Panc1 (cell line): ENCODE data around the gene RANBP17. TPM values are rescaled to one million over a fixed set of nuclear protein-coding genes. Genes with fewer than 3 reads are reported as not detected.

ENCODE experiments used
- ATAC-seq: fragments of 200-7000 bp; cut with Tn5 transposase; 2 replicates; pipeline ENCODE4 v1.9.1; 2020; ENCODE audit warnings: mild to moderate bottlenecking, moderate library complexity
- BruUV-seq: library from RNA; stranded (reverse); fragments of 400-500 nt; replicated peaks from 2 replicates; lab custom pipeline; 2021; lab: Mats Ljungman, UMichigan
- CTCF ChIA-PET: fragments of 300-600 bp; sonication (Branson Sonifier 250); formaldehyde crosslinking; loops from one replicate; lab custom pipeline; 2022; ENCODE audit warnings: antibody characterized with exemption; lab: Charles Lee
- POLR2A ChIA-PET: fragments of 300-600 bp; sonication (Branson Sonifier 250); formaldehyde crosslinking; loops from one replicate; lab custom pipeline; 2022; ENCODE audit warnings: antibody characterized with exemption; lab: Charles Lee
- DNase-seq: peaks from one replicate; pipeline ENCODE4 v3.0.0-alpha.2; 2010; ENCODE audit warnings: low read depth, low spot score
- H3K27ac ChIP-seq: 2 replicates; pipeline ENCODE4 v1.5.1; 2011; ENCODE audit warnings: mild to moderate bottlenecking, low read length, inconsistent platforms
- H3K27me3 ChIP-seq: fragments of 200-500 bp; sonication (Bioruptor generic); 2 replicates; pipeline ENCODE4 v1.6.0; 2014; ENCODE audit warnings: low read length, inconsistent platforms; ENCODE audit not compliant: control insufficient read depth, insufficient read depth
- H3K36me3 ChIP-seq: fragments of 200-500 bp; sonication (Bioruptor generic); 2 replicates; pipeline ENCODE4 v1.5.1; 2014; ENCODE audit warnings: inconsistent platforms, mild to moderate bottlenecking, low read length, moderate library complexity; ENCODE audit not compliant: control insufficient read depth, insufficient read depth
- H3K4me1 ChIP-seq: 2 replicates; pipeline ENCODE4 v1.5.1; 2011; ENCODE audit warnings: inconsistent platforms, mild to moderate bottlenecking, low read length, moderate library complexity; ENCODE audit not compliant: control insufficient read depth, insufficient read depth
- H3K4me3 ChIP-seq, 2 experiments: 2 replicates each; pipeline ENCODE4 v1.5.1; 2011 to 2012; ENCODE audit warnings: low read depth in 2 of 2, low read length in 2 of 2, mild to moderate bottlenecking in 2 of 2, inconsistent platforms in 1 of 2, moderate library complexity in 1 of 2
- H3K9me3 ChIP-seq: fragments of 200-500 bp; sonication (Bioruptor generic); 2 replicates; pipeline ENCODE4 v1.5.1; 2014; ENCODE audit warnings: low read depth, mild to moderate bottlenecking, inconsistent platforms, low read length, moderate library complexity; ENCODE audit not compliant: control insufficient read depth, insufficient read depth
- POLR2AphosphoS5 ChIP-seq: IDR thresholded peaks from 2 replicates; pipeline ENCODE4 v1.6.1; 2012; ENCODE audit warnings: mild to moderate bottlenecking, low read depth, low read length, moderate library complexity
- SIN3A ChIP-seq: IDR thresholded peaks from 2 replicates; pipeline ENCODE4 v1.6.1; 2012; ENCODE audit warnings: low read depth, mild to moderate bottlenecking, low read length, moderate library complexity, borderline replicate concordance; ENCODE audit not compliant: insufficient read depth
- TCF7L2 ChIP-seq: IDR thresholded peaks from 2 replicates; pipeline ENCODE4 v1.6.1; 2011; ENCODE audit warnings: mild to moderate bottlenecking, low read depth, low read length, inconsistent platforms
- in situ Hi-C: cut with HindIII; loops from 2 replicates; pipeline ENCODE4 v1.10.0; 2016; ENCODE audit warnings: low sequenced_read_pairs, low pct_unique_long_range_greater_than_20kb
- intact Hi-C: fragments of 100-400 bp; cut with micrococcal nuclease; formaldehyde crosslinking; loops from one replicate; pipeline ENCODE4 v1.10.0; 2022; ENCODE audit not compliant: unreplicated experiment
- total RNA-seq: library from RNA; stranded (reverse); gene quantifications from one replicate; pipeline ENCODE4 v1.2.1, GENCODE V29; 2021; ENCODE audit not compliant: unreplicated experiment
- TF ChIP-seq, protein P1 (sequence below), 2 experiments: IDR thresholded peaks; 2 replicates each; pipeline ENCODE4 v1.6.1; 2011 to 2012; ENCODE audit warnings: low read depth in 2 of 2, control low read depth in 1 of 2, low read length in 1 of 2, mild to moderate bottlenecking in 1 of 2, moderate library complexity in 1 of 2; ENCODE audit not compliant: insufficient read depth in 1 of 2
- TF ChIP-seq, protein P2 (sequence below): fragments of 450-650 bp; IDR thresholded peaks from 2 replicates; pipeline ENCODE4 v1.5.1; 2017; ENCODE audit warnings: mild to moderate bottlenecking

The RANBP17 gene
- total RNA-seq, 1 experiment from 2014 or later: not detected

DNA sequence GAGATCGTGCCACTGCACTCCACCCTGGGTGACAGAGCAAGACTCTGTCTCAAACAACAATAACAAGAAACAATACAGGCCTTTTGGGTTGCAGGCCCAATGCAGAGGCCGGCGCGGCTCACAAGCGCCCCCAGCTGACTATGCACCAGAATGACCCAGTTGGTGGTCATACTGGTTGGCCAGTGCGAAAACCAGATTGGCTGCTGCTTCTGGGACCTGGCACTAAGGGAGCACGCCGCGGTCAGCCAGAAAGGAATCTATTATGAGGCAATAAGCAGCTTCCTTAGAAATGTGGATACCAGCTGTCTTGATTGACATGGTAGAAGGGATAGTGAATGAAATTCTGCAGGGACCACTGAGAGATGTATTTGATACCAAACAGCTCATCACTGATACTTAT, 35.0 kb downstream of the RANBP17 start:
- H3K36me3 ChIP-seq: no peaks in the 10 kb centered on the region
- no peaks in the 10 kb centered on the region for H3K9me3 ChIP-seq
- no peaks in the 10 kb centered on the region for H3K27me3 ChIP-seq
- DNase-seq: no peak
- in situ Hi-C loops (no loop called here), intact Hi-C loops (no loop called here)
- H3K27ac ChIP-seq: no peak overlapping the region
- no peaks in the 10 kb centered on the region for H3K4me1 ChIP-seq
- TF ChIP-seq, protein P1, sequence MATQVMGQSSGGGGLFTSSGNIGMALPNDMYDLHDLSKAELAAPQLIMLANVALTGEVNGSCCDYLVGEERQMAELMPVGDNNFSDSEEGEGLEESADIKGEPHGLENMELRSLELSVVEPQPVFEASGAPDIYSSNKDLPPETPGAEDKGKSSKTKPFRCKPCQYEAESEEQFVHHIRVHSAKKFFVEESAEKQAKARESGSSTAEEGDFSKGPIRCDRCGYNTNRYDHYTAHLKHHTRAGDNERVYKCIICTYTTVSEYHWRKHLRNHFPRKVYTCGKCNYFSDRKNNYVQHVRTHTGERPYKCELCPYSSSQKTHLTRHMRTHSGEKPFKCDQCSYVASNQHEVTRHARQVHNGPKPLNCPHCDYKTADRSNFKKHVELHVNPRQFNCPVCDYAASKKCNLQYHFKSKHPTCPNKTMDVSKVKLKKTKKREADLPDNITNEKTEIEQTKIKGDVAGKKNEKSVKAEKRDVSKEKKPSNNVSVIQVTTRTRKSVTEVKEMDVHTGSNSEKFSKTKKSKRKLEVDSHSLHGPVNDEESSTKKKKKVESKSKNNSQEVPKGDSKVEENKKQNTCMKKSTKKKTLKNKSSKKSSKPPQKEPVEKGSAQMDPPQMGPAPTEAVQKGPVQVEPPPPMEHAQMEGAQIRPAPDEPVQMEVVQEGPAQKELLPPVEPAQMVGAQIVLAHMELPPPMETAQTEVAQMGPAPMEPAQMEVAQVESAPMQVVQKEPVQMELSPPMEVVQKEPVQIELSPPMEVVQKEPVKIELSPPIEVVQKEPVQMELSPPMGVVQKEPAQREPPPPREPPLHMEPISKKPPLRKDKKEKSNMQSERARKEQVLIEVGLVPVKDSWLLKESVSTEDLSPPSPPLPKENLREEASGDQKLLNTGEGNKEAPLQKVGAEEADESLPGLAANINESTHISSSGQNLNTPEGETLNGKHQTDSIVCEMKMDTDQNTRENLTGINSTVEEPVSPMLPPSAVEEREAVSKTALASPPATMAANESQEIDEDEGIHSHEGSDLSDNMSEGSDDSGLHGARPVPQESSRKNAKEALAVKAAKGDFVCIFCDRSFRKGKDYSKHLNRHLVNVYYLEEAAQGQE (IDR thresholded peaks at IDR 0.05; ENCODE audit: insufficient read depth in 1 of 2, low read depth in 2 of 2, low read length in 1 of 2): no peak
- TF ChIP-seq, protein P2, sequence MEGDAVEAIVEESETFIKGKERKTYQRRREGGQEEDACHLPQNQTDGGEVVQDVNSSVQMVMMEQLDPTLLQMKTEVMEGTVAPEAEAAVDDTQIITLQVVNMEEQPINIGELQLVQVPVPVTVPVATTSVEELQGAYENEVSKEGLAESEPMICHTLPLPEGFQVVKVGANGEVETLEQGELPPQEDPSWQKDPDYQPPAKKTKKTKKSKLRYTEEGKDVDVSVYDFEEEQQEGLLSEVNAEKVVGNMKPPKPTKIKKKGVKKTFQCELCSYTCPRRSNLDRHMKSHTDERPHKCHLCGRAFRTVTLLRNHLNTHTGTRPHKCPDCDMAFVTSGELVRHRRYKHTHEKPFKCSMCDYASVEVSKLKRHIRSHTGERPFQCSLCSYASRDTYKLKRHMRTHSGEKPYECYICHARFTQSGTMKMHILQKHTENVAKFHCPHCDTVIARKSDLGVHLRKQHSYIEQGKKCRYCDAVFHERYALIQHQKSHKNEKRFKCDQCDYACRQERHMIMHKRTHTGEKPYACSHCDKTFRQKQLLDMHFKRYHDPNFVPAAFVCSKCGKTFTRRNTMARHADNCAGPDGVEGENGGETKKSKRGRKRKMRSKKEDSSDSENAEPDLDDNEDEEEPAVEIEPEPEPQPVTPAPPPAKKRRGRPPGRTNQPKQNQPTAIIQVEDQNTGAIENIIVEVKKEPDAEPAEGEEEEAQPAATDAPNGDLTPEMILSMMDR: peak; percentile 44
- ChIA-PET POLR2A (no interaction called here), CTCF (no interaction called here)
- H3K4me3 ChIP-seq: no peak overlapping the region
- ATAC-seq: no peak
- BruUV-seq: no TSS peak

- intact Hi-C loops (no loop called here), in situ Hi-C loops (no loop called here)
- Histone ChIP-seq H3K9me3 (no peaks in the 10 kb centered on the region), H3K27me3 (no peaks in the 10 kb centered on the region), H3K27ac (no peak overlapping the region), H3K36me3 (no peaks in the 10 kb centered on the region), H3K4me3 (no peak overlapping the region), H3K4me1 (no peaks in the 10 kb centered on the region)
- no peak for TF ChIP-seq TCF7L2
- TF ChIP-seq, protein P1 (IDR thresholded peaks at IDR 0.05; ENCODE audit: insufficient read depth in 1 of 2, low read depth in 2 of 2, low read length in 1 of 2): no peak
- TF ChIP-seq SIN3A: no peak
- TF ChIP-seq POLR2AphosphoS5: no peak
- TF ChIP-seq, protein P2: no peak
- POLR2A ChIA-PET: no interaction called here
- no peak for DNase-seq
- ATAC-seq: no peak
- no TSS peak for BruUV-seq
- CTCF ChIA-PET: no interaction called here
These were observed 41.3 kb downstream of the RANBP17 start for GRCh38 chr5:170903075-170903474.
